Endothelial cell of umbilical vein (primary cell): ENCODE data around the gene IRF9.

ENCODE experiments used
- EZH2 ChIP-seq: IDR thresholded peaks from 2 replicates; pipeline ENCODE4 v1.6.1; 2012; ENCODE audit warnings: borderline replicate concordance, low read depth, mild to moderate bottlenecking, moderate library complexity, low read length, inconsistent platforms; ENCODE audit not compliant: severe bottlenecking
- POLR2A ChIP-seq: IDR thresholded peaks from 2 replicates; pipeline ENCODE4 v1.6.1; 2012; ENCODE audit warnings: low read depth, mild to moderate bottlenecking, control low read depth, low read length
- TF ChIP-seq, protein P1 (sequence below), 2 donors: IDR thresholded peaks; 1 replicate in 1 of 2; 2 replicates in 1 of 2; pipeline ENCODE4 v1.5.1; 2011; ENCODE audit warnings: low read length in 2 of 2, mild to moderate bottlenecking in 2 of 2, moderate library complexity in 2 of 2, control low read depth in 1 of 2, inconsistent platforms in 1 of 2, low read depth in 1 of 2; ENCODE audit not compliant: insufficient read depth in 1 of 2; ENCODE audit errors: extremely low read depth in 1 of 2

- no peak for TF ChIP-seq EZH2
- TF ChIP-seq POLR2A = no peak
- TF ChIP-seq, protein P1, sequence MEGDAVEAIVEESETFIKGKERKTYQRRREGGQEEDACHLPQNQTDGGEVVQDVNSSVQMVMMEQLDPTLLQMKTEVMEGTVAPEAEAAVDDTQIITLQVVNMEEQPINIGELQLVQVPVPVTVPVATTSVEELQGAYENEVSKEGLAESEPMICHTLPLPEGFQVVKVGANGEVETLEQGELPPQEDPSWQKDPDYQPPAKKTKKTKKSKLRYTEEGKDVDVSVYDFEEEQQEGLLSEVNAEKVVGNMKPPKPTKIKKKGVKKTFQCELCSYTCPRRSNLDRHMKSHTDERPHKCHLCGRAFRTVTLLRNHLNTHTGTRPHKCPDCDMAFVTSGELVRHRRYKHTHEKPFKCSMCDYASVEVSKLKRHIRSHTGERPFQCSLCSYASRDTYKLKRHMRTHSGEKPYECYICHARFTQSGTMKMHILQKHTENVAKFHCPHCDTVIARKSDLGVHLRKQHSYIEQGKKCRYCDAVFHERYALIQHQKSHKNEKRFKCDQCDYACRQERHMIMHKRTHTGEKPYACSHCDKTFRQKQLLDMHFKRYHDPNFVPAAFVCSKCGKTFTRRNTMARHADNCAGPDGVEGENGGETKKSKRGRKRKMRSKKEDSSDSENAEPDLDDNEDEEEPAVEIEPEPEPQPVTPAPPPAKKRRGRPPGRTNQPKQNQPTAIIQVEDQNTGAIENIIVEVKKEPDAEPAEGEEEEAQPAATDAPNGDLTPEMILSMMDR (IDR thresholded peaks at IDR 0.05; ENCODE audit: extremely low read depth in 1 of 2, insufficient read depth in 1 of 2, low read depth in 1 of 2, low read length in 2 of 2) = no peak
These were observed 11.8 kb downstream of the IRF9 start for GRCh38 chr14:24172871-24173281.
